HFF-Myc (cell line): Measurements from ENCODE around the gene IPMK.
"Not testable (repeated sequence)": the region's sequence is repeated elsewhere in the genome, so short reads cannot be mapped to it uniquely, and the experiment has no call there.

Experiments used
- DNase-seq: peaks from one replicate; pipeline ENCODE4 v3.0.0-alpha.2; 2011; ENCODE audit warnings: low read depth; ENCODE audit errors: extremely low read depth
- H3K4me3 ChIP-seq: replicated peaks from 2 replicates; pipeline ENCODE4 v1.5.1; 2011; ENCODE audit warnings: low read depth, mild to moderate bottlenecking, control low read depth, low read length
- CTCF ChIP-seq: IDR thresholded peaks from 2 replicates; pipeline ENCODE4 v1.5.1; 2012; ENCODE audit warnings: mild to moderate bottlenecking, low read depth, low read length, control low read depth; ENCODE audit errors: missing control alignments

The IPMK gene

GRCh38 chr10:58264780-58265179 is 2.9 kb downstream of the IPMK start:
- H3K4me3 ChIP-seq = no peak overlapping the region; the same call in 1 of the 2 replicates
- no peak for DNase-seq
- TF ChIP-seq CTCF = no peak

- no peak for TF ChIP-seq CTCF
- DNase-seq = no peak
- H3K4me3 ChIP-seq = no peak overlapping the region
Measured at GRCh38 chr10:58262766-58263165, 4.9 kb downstream of the IPMK start.

GRCh38 chr10:58260334-58260733 is 7.4 kb downstream of the IPMK start:
- DNase-seq = no peak
- no peak overlapping the region for H3K4me3 ChIP-seq
- TF ChIP-seq CTCF = no peak

GRCh38 chr10:58258977-58259692 is 8.6 kb downstream of the IPMK start:
- TF ChIP-seq CTCF = peak; percentile 2
- H3K4me3 ChIP-seq = no peak overlapping the region
- DNase-seq = no peak

GRCh38 chr10:58256013-58256780 is 11.5 kb downstream of the IPMK start:
- DNase-seq, H3K4me3 ChIP-seq: not testable (repeated sequence)

GRCh38 chr10:58254644-58255043 is 13.1 kb downstream of the IPMK start:
- H3K4me3 ChIP-seq = no peak overlapping the region
- DNase-seq = no peak
- TF ChIP-seq CTCF = no peak

GRCh38 chr10:58253184-58253583 is 14.5 kb downstream of the IPMK start:
- H3K4me3 ChIP-seq = no peak overlapping the region
- DNase-seq = no peak
- no peak for TF ChIP-seq CTCF

GRCh38 chr10:58244666-58245065 is 23.0 kb downstream of the IPMK start:
- H3K4me3 ChIP-seq, DNase-seq: not testable (repeated sequence)

GRCh38 chr10:58244242-58244641 is 23.5 kb downstream of the IPMK start:
- DNase-seq, H3K4me3 ChIP-seq: not testable (repeated sequence)

- not testable (repeated sequence) for H3K4me3 ChIP-seq, DNase-seq
Measured at GRCh38 chr10:58243801-58244200, 23.9 kb downstream of the IPMK start.
